Liver (tissue), 3 donors: ENCODE measurements around the gene DMRT1.

Experiments
- CTCF ChIP-seq: fragments of 150-350 bp; IDR thresholded peaks from 2 replicates; pipeline ENCODE4 v1.5.1; 2017; ENCODE audit warnings: improper control_type of control experiment, low read depth, low read length; ENCODE audit not compliant: missing input control
- FOXA1 ChIP-seq: IDR thresholded peaks from 2 replicates; pipeline ENCODE4 v1.6.1; 2016; ENCODE audit warnings: antibody characterized with exemption
- GABPA ChIP-seq, 2 donors: IDR thresholded peaks in 1 of 2; conservative IDR thresholded peaks in 1 of 2; 2 replicates each; pipeline ENCODE4 v1.6.1; 2016; ENCODE audit warnings: antibody characterized with exemption in 2 of 2, mild to moderate bottlenecking in 1 of 2, moderate library complexity in 1 of 2
- JUND ChIP-seq, 2 donors: IDR thresholded peaks; 2 replicates each; pipeline ENCODE4 v1.6.1; 2016; ENCODE audit warnings: antibody characterized with exemption in 2 of 2
- RAD21 ChIP-seq, 2 donors: IDR thresholded peaks; 2 replicates each; pipeline ENCODE4 v1.6.1; 2016; ENCODE audit warnings: antibody characterized with exemption in 2 of 2, mild to moderate bottlenecking in 2 of 2
- YY1 ChIP-seq: IDR thresholded peaks from 2 replicates; pipeline ENCODE4 v1.6.1; 2016; ENCODE audit warnings: antibody characterized with exemption, mild to moderate bottlenecking
- TF ChIP-seq, protein P1 (sequence below): IDR thresholded peaks from 2 replicates; pipeline ENCODE4 v1.6.1; 2016; ENCODE audit warnings: antibody characterized with exemption, mild to moderate bottlenecking
- TF ChIP-seq, protein P2 (sequence below): IDR thresholded peaks from 2 replicates; pipeline ENCODE4 v1.6.1; 2016; ENCODE audit warnings: antibody characterized with exemption
- donor health status: healthy.
- donor health status: healthy.

GRCh38 chr9:965497-965896, 124.0 kb downstream of the DMRT1 start:
- TF ChIP-seq, protein P1, sequence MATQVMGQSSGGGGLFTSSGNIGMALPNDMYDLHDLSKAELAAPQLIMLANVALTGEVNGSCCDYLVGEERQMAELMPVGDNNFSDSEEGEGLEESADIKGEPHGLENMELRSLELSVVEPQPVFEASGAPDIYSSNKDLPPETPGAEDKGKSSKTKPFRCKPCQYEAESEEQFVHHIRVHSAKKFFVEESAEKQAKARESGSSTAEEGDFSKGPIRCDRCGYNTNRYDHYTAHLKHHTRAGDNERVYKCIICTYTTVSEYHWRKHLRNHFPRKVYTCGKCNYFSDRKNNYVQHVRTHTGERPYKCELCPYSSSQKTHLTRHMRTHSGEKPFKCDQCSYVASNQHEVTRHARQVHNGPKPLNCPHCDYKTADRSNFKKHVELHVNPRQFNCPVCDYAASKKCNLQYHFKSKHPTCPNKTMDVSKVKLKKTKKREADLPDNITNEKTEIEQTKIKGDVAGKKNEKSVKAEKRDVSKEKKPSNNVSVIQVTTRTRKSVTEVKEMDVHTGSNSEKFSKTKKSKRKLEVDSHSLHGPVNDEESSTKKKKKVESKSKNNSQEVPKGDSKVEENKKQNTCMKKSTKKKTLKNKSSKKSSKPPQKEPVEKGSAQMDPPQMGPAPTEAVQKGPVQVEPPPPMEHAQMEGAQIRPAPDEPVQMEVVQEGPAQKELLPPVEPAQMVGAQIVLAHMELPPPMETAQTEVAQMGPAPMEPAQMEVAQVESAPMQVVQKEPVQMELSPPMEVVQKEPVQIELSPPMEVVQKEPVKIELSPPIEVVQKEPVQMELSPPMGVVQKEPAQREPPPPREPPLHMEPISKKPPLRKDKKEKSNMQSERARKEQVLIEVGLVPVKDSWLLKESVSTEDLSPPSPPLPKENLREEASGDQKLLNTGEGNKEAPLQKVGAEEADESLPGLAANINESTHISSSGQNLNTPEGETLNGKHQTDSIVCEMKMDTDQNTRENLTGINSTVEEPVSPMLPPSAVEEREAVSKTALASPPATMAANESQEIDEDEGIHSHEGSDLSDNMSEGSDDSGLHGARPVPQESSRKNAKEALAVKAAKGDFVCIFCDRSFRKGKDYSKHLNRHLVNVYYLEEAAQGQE, result no peak
- TF ChIP-seq CTCF (no peak), GABPA (IDR thresholded peaks at IDR 0.05 in 1 of 2, conservative IDR thresholded peaks at IDR 0.05 in 1 of 2) (no peak), YY1 (no peak), RAD21 (IDR thresholded peaks at IDR 0.05) (no peak), JUND (IDR thresholded peaks at IDR 0.05) (no peak), FOXA1 (no peak)
- TF ChIP-seq, protein P2, sequence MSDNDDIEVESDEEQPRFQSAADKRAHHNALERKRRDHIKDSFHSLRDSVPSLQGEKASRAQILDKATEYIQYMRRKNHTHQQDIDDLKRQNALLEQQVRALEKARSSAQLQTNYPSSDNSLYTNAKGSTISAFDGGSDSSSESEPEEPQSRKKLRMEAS, result no peak
